HG03060 (cell line): ENCODE measurements around the gene CA10.

Experiments used
- ATAC-seq: cut with Tn5 transposase; IDR thresholded peaks from one replicate; pipeline ENCODE4 v1.9.1; 2021; ENCODE audit warnings: low read depth, moderate number of reproducible peaks; ENCODE audit not compliant: unreplicated experiment

CA10 gene

DNA sequence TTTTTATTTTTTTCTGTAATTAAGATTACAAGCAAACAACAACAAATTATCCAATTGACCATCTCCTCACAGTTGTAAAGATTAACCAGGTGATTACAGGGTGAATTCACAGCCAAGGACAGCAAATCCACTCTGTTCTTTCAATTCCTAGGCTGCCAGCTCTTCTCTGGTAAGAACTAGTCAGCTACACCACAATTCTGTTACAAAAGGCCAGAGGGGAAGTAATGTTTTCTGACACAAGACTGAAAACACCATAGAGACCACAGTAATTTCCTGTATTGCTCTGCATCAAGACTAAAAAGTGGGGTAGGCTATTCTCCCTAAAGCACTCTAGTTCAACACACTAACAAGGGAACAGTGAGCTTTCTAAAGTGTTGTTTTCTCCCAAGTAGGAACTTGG lies 10.6 kb downstream of the CA10 start:
- ATAC-seq = peak; percentile 47

DNA sequence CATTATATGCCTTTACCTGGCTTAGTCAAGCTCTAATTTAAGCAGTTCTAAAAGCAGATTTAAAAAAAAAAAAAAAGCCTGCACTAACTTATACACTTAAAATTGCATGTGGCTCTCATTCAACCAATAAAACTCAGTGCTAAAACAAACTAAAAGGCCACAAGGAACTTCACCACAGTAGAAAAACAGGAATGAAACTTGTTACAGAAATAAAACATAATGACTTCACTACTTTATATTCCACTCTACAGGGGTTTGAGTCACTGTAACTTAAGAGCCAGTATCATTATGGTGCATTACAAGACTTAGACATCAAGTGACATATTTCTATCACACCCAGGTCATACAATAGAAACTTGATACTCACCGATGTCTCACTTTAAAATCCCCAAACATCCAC lies 11.1 kb downstream of the CA10 start:
- no peak for ATAC-seq

GRCh38 chr17:52145476-52145875 lies 13.0 kb downstream of the CA10 start:
- ATAC-seq = no peak

DNA sequence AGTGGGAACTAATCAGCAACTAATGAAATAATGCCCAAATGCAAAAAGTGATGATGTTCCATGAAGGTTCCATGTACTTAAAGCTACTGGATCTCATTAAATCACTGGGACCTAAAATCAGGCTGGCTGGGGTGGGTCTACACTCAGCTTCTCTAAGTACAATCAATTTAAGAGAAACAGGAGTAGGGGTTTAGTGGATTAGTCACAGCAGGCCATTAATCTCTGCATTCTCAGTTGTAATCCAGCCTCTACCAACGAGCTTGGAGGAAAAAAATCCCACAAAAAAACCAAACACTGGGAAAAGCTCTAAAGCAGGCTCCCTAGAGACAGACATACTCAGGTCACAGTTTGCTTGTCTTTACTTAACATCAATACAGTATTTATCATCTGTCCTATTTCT lies 15.0 kb downstream of the CA10 start:
- no peak for ATAC-seq

DNA sequence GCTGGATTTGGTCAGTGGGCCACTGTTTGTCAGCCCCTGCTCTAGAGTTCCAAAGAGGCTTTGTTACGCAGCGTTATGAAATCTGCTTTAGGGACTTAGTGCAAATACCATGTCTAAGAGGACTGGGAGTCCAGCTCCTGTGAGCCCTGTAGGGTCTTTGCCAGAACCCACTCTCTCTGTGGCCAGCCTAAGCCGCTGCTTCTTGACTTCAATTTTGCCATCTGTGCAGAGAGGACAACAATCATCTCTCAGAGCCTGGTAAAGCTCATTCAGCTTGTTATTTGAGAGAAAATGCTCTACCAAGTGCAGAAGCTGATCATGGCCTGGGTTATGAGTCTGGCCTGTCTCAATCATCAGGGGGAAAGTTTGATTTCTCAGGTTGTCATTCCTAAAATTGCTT lies 17.9 kb downstream of the CA10 start:
- no peak for ATAC-seq

- no peak for ATAC-seq
Observed at GRCh38 chr17:52138752-52139151, 19.8 kb downstream of the CA10 start.

DNA sequence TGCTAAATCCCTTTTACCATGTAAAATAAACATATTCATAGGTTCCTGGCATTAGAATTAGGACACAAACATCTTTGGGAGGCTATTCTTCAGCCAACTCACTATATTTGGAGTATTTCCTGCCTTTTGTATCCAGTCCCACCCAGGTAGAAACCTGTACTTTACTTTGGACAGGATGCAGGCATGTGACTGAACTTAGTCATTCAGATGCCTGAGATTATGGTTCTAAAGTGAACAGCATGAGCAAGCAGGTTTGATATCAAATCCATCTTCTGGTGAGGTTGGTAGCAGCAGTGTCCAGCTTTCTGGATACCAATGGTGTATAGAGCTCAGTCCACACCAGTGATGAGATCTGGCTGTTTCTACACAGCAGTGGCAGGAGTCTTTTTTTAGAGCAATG lies 20.2 kb downstream of the CA10 start:
- ATAC-seq = no peak

- ATAC-seq = no peak
Observed at GRCh38 chr17:52136166-52136565, 22.3 kb downstream of the CA10 start.

- no peak for ATAC-seq
Observed at GRCh38 chr17:52134641-52135040, 23.9 kb downstream of the CA10 start.

DNA sequence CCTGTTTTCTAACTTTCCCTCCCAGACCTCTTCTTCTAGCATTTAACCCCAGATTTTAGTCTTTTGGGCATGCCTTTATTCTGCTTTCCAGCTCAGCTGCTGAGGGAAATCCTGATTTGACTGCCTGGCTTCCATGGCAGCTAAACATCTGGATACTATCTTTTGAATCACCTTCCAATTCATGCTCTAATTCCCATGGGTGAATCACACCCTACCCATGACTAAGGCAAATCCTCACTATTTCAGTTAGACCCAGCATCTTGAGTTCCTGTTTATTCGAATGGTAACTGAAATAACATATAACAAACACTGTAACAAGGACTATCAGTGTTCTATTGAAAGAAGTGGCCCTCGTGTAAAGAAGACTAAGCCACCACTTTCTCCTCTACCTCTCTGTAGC lies 29.8 kb downstream of the CA10 start:
- ATAC-seq = no peak

- ATAC-seq = no peak
Observed at GRCh38 chr17:52124993-52125392, 33.5 kb downstream of the CA10 start.

- no peak for ATAC-seq
Observed at GRCh38 chr17:52124561-52124960, 34.0 kb downstream of the CA10 start.

- no peak for ATAC-seq
Observed at GRCh38 chr17:52120465-52120864, 38.0 kb downstream of the CA10 start.

GRCh38 chr17:52110923-52111581 lies 47.5 kb downstream of the CA10 start:
- no peak for ATAC-seq

- no peak for ATAC-seq
Observed at GRCh38 chr17:52106638-52107261, 51.8 kb downstream of the CA10 start.

DNA sequence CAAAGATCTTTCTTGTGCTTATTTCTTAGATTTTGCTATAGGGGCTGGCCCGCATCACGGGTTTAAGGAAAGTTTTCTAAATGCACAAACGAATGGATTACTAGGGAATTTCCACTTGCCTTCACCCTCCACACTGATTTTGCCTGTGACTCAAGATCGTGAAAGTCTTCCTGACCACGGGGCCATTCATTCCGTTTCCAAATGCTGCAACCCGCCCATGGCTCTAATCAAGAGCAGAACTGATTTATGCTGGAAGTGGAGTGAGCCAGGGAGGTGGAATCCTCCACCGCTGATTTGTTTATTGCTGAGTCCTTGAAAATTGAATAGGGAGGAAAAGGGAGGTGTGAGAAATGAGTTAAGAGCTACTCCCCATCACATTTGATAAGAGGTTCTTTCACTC lies 52.4 kb downstream of the CA10 start:
- no peak for ATAC-seq

GRCh38 chr17:52105591-52105990 lies 52.9 kb downstream of the CA10 start:
- no peak for ATAC-seq

GRCh38 chr17:52096056-52096455 lies 62.5 kb downstream of the CA10 start:
- no peak for ATAC-seq

DNA sequence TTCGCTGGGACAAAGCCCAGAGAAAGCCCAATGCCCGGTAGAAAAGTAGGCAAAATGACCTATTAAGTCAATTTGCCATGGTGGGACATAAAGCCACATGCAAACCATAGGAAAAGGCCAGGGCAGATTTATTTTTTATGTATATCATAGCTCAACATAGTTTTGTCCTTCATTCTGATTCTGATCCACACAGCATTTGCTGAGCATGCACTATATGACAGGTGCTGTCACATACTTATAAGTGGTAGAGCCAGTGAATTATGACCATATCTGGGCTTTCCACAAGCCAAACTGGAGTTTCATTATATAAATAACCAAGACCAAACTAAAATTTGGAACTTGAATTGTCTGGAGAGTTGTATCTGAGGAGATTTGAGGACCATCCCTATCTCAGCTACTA lies 74.3 kb downstream of the CA10 start:
- ATAC-seq = no peak

GRCh38 chr17:52079496-52079895 lies 79.0 kb downstream of the CA10 start:
- no peak for ATAC-seq

DNA sequence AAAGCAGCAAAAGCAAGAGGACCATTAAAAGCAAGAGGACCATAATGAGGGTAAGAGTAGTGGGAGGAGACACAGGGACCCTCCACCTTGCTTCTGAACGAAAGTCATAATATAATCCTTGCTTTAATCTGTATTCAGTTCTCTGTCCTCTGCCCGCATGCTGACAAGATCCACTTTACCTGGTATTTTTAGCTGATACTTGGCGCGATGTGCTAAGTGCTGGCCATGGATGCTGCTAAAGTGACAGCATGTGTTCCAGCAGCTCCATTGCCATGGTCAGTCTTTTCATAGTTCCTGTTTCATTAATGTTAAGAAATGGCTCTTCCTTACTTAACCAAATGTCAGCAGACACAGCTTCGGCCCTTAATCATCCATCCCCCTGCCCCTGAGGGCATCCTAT lies 86.8 kb downstream of the CA10 start:
- ATAC-seq = no peak

GRCh38 chr17:52064791-52065211 lies 93.7 kb downstream of the CA10 start:
- ATAC-seq = no peak

DNA sequence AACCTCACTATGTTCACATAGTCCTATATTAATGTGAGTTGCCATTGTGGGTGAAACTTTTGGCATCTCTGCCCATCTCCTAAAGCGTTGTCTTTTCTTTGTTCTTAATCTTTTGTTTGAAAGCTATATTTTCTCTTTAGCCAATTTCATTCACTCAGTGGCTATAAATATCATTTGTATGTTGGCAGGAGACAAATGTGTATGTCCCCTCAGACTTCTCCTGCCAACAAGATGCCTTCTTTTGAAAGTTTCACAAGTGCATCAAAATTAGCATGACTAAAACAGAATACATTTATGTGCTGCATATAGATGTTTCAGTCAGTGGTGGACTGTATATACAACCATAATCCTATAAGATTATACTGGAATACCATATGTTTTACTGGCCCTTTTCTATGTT lies 109.0 kb downstream of the CA10 start:
- no peak for ATAC-seq
